HepG2 (cell line): Measurements from ENCODE around the gene CPNE5. TPM values are rescaled to one million over a fixed set of nuclear protein-coding genes. Genes with fewer than 3 reads are reported as not detected.
A peak's percentile ranks its signal among the peaks of the same experiment; 100 is the strongest.

Source experiments
- MAFG ChIP-seq: sonication (generic); formaldehyde crosslinking; IDR thresholded peaks from 2 replicates; pipeline ENCODE4 v1.5.1; 2020; ENCODE audit warnings: mild to moderate bottlenecking, missing genetic modification reagents
- REL ChIP-seq: sonication (generic); formaldehyde crosslinking; conservative IDR thresholded peaks from 2 replicates; pipeline ENCODE4 v1.8.0; 2022; ENCODE audit warnings: mild to moderate bottlenecking, missing genetic modification reagents, moderate library complexity
- SOX5 ChIP-seq: IDR thresholded peaks from 2 replicates; pipeline ENCODE4 v1.6.1; 2016; ENCODE audit warnings: borderline replicate concordance
- SSRP1 ChIP-seq: IDR thresholded peaks from 2 replicates; pipeline ENCODE4 v1.6.1; 2016; ENCODE audit warnings: control low read depth
- ZFP41 ChIP-seq: sonication (generic); formaldehyde crosslinking; IDR thresholded peaks from 2 replicates; pipeline ENCODE4 v1.4.0; 2020; ENCODE audit warnings: mild to moderate bottlenecking, missing genetic modification reagents, borderline replicate concordance
- ZNF841 ChIP-seq: sonication (generic); formaldehyde crosslinking; IDR thresholded peaks from 2 replicates; pipeline ENCODE4 v1.8.1; 2023; ENCODE audit warnings: missing genetic modification reagents, borderline replicate concordance
- polyA plus RNA-seq, 8 experiments: library from polyadenylated mRNA; depleted of rRNA in 3 of 8; stranded (reverse) in 7 of 8; unstranded in 1 of 8; fragments of >200 nt; fragmentation: Illumina TruSeq in 4 of 8; extraction: Trizol in 4 of 8; gene quantifications; 2 replicates each; pipeline versions ENCODE4 v1.2.1 to v1.2.3, GENCODE V29; 2011 to 2016; ENCODE audit warnings: low read depth in 4 of 8, missing spikeins in 1 of 8, mixed read lengths in 1 of 8; ENCODE audit not compliant: insufficient read depth in 1 of 8
- total RNA-seq, 5 experiments: library from RNA; depleted of rRNA; stranded (reverse); fragments of >200 nt; fragmentation: Illumina TruSeq; extraction: Trizol; gene quantifications; 2 replicates each; pipeline ENCODE4 v1.2.3, GENCODE V29; 2016; ENCODE audit warnings: low read depth in 1 of 5
- TF ChIP-seq, protein P1 (sequence below): IDR thresholded peaks from 2 replicates; pipeline ENCODE4 v1.6.1; 2016; ENCODE audit warnings: low read depth, missing genetic modification reagents, missing compliant biosample characterization
- TF ChIP-seq, protein P2 (sequence below), 2 experiments: fragments of 450-650 bp in 1 of 2; sonication (generic) in 1 of 2; formaldehyde crosslinking; IDR thresholded peaks; 2 replicates each; pipeline versions ENCODE4 v1.5.0 to v1.8.0; 2020 to 2022; ENCODE audit warnings: mild to moderate bottlenecking in 1 of 2, missing genetic modification reagents in 1 of 2
- TF ChIP-seq, protein P3 (sequence below): sonication (generic); formaldehyde crosslinking; conservative IDR thresholded peaks from 2 replicates; pipeline ENCODE4 v1.4.0; 2020; ENCODE audit warnings: missing genetic modification reagents
- TF ChIP-seq, protein P4 (sequence below): sonication (generic); formaldehyde crosslinking; IDR thresholded peaks from 2 replicates; pipeline ENCODE4 v1.5.1; 2020; ENCODE audit warnings: missing genetic modification reagents, mild to moderate bottlenecking, borderline replicate concordance
- TF ChIP-seq, protein P5 (sequence below): IDR thresholded peaks from 2 replicates; pipeline ENCODE4 v1.6.1; 2012; ENCODE audit warnings: inconsistent platforms
- TF ChIP-seq, protein P6 (sequence below): conservative IDR thresholded peaks from 2 replicates; pipeline ENCODE4 v1.6.1; 2018; ENCODE audit warnings: missing genetic modification reagents
- TF ChIP-seq, protein P7 (sequence below): sonication (generic); formaldehyde crosslinking; IDR thresholded peaks from 2 replicates; pipeline ENCODE4 v1.5.1; 2020; ENCODE audit warnings: missing genetic modification reagents, mild to moderate bottlenecking, borderline replicate concordance

CPNE5 gene
- total and polyA plus RNA-seq, 2 of the 13 experiments (the other 11 are each of a cell fraction or from before 2014, with no cell fraction given) = 0.16 TPM; not detected in 1

DNA sequence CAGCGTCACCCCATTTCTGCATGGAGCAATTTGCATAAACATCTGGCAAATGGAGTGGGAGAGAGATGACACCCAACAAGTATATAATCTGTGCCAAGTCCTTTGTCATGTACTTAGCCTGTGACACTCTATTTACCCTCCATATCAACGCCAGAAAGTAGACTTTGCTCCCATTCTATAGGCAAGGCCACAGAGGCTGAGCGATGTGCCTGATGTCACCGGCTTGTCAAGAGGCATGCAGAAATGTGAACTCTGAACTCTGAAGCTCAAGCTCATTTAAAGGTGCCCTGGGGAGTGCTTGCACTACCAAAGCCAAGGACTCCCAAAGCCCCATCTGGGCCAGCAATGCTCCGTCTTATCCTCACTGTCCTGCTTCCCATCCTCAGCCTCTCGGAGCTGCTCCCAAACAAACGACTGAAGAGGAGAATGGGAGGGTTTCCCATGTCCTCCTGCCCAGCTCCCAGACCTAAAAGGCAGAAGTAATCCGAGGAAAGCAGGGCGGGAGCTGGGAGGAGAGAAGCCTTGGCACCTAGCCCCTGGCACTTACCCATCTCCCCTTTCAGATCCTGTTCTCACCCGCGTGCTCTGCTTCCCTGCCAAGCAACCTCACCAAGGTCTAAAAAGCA is 9.2 kb downstream of the CPNE5 start (continued):
- TF ChIP-seq, protein P1, sequence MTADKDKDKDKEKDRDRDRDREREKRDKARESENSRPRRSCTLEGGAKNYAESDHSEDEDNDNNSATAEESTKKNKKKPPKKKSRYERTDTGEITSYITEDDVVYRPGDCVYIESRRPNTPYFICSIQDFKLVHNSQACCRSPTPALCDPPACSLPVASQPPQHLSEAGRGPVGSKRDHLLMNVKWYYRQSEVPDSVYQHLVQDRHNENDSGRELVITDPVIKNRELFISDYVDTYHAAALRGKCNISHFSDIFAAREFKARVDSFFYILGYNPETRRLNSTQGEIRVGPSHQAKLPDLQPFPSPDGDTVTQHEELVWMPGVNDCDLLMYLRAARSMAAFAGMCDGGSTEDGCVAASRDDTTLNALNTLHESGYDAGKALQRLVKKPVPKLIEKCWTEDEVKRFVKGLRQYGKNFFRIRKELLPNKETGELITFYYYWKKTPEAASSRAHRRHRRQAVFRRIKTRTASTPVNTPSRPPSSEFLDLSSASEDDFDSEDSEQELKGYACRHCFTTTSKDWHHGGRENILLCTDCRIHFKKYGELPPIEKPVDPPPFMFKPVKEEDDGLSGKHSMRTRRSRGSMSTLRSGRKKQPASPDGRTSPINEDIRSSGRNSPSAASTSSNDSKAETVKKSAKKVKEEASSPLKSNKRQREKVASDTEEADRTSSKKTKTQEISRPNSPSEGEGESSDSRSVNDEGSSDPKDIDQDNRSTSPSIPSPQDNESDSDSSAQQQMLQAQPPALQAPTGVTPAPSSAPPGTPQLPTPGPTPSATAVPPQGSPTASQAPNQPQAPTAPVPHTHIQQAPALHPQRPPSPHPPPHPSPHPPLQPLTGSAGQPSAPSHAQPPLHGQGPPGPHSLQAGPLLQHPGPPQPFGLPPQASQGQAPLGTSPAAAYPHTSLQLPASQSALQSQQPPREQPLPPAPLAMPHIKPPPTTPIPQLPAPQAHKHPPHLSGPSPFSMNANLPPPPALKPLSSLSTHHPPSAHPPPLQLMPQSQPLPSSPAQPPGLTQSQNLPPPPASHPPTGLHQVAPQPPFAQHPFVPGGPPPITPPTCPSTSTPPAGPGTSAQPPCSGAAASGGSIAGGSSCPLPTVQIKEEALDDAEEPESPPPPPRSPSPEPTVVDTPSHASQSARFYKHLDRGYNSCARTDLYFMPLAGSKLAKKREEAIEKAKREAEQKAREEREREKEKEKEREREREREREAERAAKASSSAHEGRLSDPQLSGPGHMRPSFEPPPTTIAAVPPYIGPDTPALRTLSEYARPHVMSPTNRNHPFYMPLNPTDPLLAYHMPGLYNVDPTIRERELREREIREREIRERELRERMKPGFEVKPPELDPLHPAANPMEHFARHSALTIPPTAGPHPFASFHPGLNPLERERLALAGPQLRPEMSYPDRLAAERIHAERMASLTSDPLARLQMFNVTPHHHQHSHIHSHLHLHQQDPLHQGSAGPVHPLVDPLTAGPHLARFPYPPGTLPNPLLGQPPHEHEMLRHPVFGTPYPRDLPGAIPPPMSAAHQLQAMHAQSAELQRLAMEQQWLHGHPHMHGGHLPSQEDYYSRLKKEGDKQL = peak; percentile 15; the same call in 1 of the 2 replicates
- no peak for TF ChIP-seq SSRP1 (CRISPR knock-in tag)
- TF ChIP-seq MAFG = no peak
- no peak for TF ChIP-seq ZNF841 (CRISPR knock-in tag)
- TF ChIP-seq, protein P2, sequence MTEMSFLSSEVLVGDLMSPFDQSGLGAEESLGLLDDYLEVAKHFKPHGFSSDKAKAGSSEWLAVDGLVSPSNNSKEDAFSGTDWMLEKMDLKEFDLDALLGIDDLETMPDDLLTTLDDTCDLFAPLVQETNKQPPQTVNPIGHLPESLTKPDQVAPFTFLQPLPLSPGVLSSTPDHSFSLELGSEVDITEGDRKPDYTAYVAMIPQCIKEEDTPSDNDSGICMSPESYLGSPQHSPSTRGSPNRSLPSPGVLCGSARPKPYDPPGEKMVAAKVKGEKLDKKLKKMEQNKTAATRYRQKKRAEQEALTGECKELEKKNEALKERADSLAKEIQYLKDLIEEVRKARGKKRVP (CRISPR knock-in tag; IDR thresholded peaks at IDR 0.05) = peak in 1 of 2 experiments; percentile 82; a peak in 2 of 4 replicates
- TF ChIP-seq, protein P3, sequence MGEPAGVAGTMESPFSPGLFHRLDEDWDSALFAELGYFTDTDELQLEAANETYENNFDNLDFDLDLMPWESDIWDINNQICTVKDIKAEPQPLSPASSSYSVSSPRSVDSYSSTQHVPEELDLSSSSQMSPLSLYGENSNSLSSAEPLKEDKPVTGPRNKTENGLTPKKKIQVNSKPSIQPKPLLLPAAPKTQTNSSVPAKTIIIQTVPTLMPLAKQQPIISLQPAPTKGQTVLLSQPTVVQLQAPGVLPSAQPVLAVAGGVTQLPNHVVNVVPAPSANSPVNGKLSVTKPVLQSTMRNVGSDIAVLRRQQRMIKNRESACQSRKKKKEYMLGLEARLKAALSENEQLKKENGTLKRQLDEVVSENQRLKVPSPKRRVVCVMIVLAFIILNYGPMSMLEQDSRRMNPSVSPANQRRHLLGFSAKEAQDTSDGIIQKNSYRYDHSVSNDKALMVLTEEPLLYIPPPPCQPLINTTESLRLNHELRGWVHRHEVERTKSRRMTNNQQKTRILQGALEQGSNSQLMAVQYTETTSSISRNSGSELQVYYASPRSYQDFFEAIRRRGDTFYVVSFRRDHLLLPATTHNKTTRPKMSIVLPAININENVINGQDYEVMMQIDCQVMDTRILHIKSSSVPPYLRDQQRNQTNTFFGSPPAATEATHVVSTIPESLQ (CRISPR knock-in tag) = no peak; the same call in 1 of the 2 replicates
- TF ChIP-seq, protein P4, sequence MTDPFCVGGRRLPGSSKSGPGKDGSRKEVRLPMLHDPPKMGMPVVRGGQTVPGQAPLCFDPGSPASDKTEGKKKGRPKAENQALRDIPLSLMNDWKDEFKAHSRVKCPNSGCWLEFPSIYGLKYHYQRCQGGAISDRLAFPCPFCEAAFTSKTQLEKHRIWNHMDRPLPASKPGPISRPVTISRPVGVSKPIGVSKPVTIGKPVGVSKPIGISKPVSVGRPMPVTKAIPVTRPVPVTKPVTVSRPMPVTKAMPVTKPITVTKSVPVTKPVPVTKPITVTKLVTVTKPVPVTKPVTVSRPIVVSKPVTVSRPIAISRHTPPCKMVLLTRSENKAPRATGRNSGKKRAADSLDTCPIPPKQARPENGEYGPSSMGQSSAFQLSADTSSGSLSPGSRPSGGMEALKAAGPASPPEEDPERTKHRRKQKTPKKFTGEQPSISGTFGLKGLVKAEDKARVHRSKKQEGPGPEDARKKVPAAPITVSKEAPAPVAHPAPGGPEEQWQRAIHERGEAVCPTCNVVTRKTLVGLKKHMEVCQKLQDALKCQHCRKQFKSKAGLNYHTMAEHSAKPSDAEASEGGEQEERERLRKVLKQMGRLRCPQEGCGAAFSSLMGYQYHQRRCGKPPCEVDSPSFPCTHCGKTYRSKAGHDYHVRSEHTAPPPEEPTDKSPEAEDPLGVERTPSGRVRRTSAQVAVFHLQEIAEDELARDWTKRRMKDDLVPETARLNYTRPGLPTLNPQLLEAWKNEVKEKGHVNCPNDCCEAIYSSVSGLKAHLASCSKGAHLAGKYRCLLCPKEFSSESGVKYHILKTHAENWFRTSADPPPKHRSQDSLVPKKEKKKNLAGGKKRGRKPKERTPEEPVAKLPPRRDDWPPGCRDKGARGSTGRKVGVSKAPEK (CRISPR knock-in tag) = peak; percentile 79; the same call in 1 of the 2 replicates
- no peak for TF ChIP-seq REL (CRISPR knock-in tag)
- TF ChIP-seq, protein P5, sequence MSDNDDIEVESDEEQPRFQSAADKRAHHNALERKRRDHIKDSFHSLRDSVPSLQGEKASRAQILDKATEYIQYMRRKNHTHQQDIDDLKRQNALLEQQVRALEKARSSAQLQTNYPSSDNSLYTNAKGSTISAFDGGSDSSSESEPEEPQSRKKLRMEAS = peak; percentile 80
- no peak for TF ChIP-seq ZFP41 (CRISPR knock-in tag)
- TF ChIP-seq SOX5 = peak; percentile 88
- TF ChIP-seq, protein P6, sequence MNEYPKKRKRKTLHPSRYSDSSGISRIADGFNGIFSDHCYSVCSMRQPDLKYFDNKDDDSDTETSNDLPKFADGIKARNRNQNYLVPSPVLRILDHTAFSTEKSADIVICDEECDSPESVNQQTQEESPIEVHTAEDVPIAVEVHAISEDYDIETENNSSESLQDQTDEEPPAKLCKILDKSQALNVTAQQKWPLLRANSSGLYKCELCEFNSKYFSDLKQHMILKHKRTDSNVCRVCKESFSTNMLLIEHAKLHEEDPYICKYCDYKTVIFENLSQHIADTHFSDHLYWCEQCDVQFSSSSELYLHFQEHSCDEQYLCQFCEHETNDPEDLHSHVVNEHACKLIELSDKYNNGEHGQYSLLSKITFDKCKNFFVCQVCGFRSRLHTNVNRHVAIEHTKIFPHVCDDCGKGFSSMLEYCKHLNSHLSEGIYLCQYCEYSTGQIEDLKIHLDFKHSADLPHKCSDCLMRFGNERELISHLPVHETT (CRISPR knock-in tag) = peak; percentile 38; the same call in 1 of the 2 replicates
- TF ChIP-seq, protein P7, sequence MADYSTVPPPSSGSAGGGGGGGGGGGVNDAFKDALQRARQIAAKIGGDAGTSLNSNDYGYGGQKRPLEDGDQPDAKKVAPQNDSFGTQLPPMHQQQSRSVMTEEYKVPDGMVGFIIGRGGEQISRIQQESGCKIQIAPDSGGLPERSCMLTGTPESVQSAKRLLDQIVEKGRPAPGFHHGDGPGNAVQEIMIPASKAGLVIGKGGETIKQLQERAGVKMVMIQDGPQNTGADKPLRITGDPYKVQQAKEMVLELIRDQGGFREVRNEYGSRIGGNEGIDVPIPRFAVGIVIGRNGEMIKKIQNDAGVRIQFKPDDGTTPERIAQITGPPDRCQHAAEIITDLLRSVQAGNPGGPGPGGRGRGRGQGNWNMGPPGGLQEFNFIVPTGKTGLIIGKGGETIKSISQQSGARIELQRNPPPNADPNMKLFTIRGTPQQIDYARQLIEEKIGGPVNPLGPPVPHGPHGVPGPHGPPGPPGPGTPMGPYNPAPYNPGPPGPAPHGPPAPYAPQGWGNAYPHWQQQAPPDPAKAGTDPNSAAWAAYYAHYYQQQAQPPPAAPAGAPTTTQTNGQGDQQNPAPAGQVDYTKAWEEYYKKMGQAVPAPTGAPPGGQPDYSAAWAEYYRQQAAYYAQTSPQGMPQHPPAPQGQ (CRISPR knock-in tag) = no peak
